ENCODE measurements around the gene SLC66A1. TPM values are rescaled to one million over a fixed set of nuclear protein-coding genes. Genes with fewer than 3 reads are reported as not detected.

The SLC66A1 gene
- total RNA-seq, 3 donors from 2014 or later: 11.3 to 16.2 (median 13.6) TPM

DNA sequence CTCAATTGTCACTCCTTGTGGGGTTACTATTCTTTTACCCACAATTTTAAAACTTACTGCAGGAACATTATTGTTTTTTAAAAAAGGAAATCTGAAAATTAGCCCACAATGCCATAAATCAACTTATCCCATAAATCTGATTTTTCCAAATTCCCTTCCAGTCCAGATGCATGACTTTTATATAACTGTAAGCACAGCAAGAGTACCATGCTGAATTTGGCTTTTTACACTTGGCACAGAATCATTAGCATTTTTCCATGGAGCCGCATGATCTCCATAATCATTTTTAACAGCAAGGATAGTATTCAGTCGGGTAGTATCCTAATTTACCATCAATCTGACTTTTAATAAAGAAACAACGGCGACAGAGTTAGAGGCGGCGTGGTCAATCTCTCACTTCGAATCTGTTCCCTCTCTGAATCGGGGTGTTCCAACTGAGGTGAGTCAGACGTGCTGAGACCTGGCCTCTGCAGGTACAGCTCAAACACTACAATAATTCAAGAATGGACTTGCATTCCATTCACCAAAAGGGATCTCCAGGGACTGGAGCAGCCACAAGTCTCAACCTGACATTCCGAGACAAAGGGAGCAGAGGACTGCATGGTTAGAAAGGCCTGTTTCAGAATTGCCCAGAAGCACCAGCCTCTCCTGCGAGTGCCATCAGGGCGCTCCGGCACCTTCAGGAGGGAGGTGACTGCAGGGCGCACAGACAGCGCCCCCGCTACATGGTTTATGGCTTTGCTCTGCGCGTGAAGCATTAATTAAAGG, 48.9 kb downstream of the SLC66A1 start:
- H3K4me3 ChIP-seq: no peak overlapping the region
- no peaks in the 10 kb centered on the region for H3K9me3 ChIP-seq
- intact Hi-C loops (cut with DNase I, micrococcal nuclease): no loop called here
- TF ChIP-seq, protein P1, sequence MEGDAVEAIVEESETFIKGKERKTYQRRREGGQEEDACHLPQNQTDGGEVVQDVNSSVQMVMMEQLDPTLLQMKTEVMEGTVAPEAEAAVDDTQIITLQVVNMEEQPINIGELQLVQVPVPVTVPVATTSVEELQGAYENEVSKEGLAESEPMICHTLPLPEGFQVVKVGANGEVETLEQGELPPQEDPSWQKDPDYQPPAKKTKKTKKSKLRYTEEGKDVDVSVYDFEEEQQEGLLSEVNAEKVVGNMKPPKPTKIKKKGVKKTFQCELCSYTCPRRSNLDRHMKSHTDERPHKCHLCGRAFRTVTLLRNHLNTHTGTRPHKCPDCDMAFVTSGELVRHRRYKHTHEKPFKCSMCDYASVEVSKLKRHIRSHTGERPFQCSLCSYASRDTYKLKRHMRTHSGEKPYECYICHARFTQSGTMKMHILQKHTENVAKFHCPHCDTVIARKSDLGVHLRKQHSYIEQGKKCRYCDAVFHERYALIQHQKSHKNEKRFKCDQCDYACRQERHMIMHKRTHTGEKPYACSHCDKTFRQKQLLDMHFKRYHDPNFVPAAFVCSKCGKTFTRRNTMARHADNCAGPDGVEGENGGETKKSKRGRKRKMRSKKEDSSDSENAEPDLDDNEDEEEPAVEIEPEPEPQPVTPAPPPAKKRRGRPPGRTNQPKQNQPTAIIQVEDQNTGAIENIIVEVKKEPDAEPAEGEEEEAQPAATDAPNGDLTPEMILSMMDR (IDR thresholded peaks at IDR 0.05): no peak
- ATAC-seq (no peak), DNase-seq (no peak)
- no peaks in the 10 kb centered on the region for H3K36me3 ChIP-seq (ENCODE audit: low read depth)
- no peaks in the 10 kb centered on the region for H3K4me1 ChIP-seq (ENCODE audit: low read depth)

DNA sequence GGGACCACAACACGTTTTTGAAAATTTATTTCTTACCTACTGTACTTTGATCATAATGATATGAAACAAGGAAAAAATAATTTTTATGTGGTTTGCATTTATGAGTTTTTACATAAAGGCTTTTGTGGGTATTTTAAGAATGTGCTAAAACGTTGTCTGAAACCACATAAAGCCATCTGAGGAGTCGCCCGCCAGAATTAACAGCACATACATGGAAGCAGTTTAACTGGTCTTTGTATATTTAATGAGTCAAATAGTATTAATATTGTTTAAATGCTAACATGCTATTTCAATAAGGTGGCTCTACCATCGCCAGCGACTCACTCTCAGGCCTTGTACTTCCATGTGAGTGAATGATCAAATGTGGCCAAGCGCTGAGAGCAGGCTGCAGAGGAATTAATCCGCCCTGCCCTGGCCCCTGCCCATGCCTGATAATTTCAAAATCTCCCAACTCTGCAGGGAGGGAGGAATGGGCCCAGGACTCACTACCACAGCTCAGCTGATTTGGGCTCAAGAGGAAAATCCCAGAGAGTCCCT, 49.6 kb downstream of the SLC66A1 start:
- ATAC-seq (no peak), DNase-seq (no peak)
- TF ChIP-seq, protein P1 (IDR thresholded peaks at IDR 0.05): no peak
- no peaks in the 10 kb centered on the region for H3K4me1 ChIP-seq (ENCODE audit: low read depth)
- no peak overlapping the region for H3K4me3 ChIP-seq
- intact Hi-C loops (cut with DNase I, micrococcal nuclease): no loop called here
- no peaks in the 10 kb centered on the region for H3K36me3 ChIP-seq (ENCODE audit: low read depth)
- H3K9me3 ChIP-seq: no peaks in the 10 kb centered on the region

DNA sequence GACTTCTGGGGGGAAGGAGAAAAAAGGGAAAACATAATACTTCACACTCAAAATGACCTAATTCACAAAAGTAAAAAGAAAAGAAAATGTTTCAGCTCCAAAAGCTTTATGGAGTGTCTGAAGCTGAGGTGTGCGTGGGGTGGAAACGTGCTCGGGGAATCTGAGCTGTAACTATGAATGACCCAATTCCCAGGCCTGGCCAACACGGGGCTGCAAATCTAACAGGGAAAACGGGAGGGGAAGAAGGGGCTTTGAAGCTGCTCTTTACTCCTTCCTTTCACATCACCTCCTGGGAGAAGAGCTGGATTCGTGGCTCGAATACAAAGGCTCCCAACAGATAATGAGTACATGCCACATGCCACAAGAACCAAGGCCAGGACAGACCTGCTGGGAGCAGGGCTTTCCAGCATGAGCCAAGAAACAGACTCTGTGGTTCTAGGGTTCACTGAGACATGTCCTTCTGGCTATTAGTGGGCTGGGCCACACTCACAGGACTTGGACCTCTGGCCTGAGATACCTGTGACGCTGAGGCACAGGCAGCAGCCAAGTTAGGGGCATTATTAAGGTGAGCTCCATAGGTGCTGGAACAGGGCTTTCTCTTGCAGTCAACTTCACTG, 51.5 kb downstream of the SLC66A1 start:
- Histone ChIP-seq H3K9me3 (no peaks in the 10 kb centered on the region), H3K4me3 (no peak overlapping the region), H3K36me3 (ENCODE audit: low read depth) (no peaks in the 10 kb centered on the region), H3K4me1 (ENCODE audit: low read depth) (peaks cover 5% of the 10 kb centered on the region)
- DNase-seq: no peak
- intact Hi-C loops (cut with DNase I, micrococcal nuclease): no loop called here
- no peak for ATAC-seq
- TF ChIP-seq, protein P1 (IDR thresholded peaks at IDR 0.05): no peak

DNA sequence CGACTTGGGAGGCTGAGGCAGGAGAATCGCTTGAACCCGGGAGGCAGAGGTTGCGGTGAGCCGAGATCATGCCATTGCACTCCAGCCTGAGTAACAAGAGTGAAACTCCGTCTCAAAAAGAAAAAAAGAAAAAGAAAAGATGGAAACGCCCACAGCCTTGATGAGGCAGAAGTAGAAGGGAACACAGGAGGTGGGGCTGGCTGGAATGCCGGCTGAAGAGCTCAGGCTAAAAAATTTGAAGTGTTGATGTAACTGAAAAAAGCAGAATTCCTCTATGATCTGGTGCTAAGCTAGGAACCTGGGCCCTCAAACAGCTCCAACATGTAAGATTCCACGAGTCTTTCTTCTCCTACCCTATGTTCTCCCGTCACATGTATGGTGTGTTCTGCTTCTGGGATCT, 53.6 kb downstream of the SLC66A1 start:
- TF ChIP-seq, protein P1 (IDR thresholded peaks at IDR 0.05): no peak
- ATAC-seq (no peak), DNase-seq (no peak)
- Histone ChIP-seq H3K4me1 (ENCODE audit: low read depth) (peaks cover 5% of the 10 kb centered on the region), H3K9me3 (no peaks in the 10 kb centered on the region), H3K4me3 (no peak overlapping the region), H3K36me3 (ENCODE audit: low read depth) (no peaks in the 10 kb centered on the region)
- intact Hi-C loops (cut with DNase I, micrococcal nuclease): no loop called here

DNA sequence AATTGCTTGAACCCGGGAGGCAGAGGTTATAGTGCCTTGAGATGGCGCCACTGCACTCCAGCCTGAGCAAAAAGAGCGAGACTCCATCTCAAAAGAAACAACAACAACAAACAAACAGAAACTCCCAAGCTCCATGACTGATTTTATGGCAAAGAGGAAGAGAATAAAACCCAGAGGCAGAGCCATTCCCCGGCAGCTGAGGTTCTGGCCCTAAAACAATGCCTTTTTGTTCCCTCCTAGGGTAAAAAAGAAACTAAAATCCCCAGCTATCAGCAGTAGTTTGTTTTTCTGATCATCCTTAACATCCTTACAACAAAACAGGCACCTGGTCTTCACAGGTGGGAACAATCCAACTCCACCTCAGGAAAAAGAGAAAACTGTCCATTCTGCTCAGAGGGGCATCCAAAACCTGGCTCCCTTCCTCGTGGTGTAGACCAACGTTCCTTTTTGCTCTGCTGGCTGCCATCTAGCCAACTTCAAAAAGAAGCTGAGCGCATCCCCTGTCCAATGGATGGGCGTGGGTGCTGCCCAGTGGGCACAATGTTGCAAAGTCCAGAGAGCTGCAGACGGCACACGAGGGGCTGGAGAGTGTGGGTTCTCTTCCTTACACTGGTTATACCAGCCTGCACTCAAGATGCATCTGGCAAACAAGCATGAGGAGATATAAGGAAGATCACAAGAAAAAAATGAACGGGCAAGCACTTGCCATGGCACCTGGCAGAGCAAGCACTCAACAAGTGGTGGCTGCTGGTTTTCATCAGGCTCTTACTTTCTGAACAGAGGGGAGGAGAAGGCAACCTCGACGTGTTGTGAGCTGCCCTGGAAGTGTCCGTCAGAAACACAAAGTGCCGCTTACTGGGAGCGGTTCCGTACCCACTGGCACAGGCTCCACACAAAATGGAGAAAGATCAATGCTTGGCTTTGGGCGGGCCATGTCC, 54.7 kb downstream of the SLC66A1 start:
- peak; percentile 44 for ATAC-seq

More for the DNA sequence above, 54.7 kb downstream of the SLC66A1 start:
- no peak overlapping the region for H3K4me3 ChIP-seq
- H3K4me1 ChIP-seq (ENCODE audit: low read depth): peaks cover 5% of the 10 kb centered on the region
- no peak for DNase-seq
- TF ChIP-seq, protein P1 (IDR thresholded peaks at IDR 0.05): no peak
- no peaks in the 10 kb centered on the region for H3K9me3 ChIP-seq
- no peaks in the 10 kb centered on the region for H3K36me3 ChIP-seq (ENCODE audit: low read depth)
- intact Hi-C loops (cut with DNase I, micrococcal nuclease): no loop called here

All from mucosa of descending colon (tissue), 3 donors.